NCI-H1092 treated with DMSO at 0.1 percent for 48 hours (cell line): ENCODE measurements around the gene IPO5.

ENCODE experiments used
- DNase-seq: peaks from one replicate; lab custom pipeline; 2025; lab: John Stamatoyannopoulos, UW

Gene IPO5

DNA sequence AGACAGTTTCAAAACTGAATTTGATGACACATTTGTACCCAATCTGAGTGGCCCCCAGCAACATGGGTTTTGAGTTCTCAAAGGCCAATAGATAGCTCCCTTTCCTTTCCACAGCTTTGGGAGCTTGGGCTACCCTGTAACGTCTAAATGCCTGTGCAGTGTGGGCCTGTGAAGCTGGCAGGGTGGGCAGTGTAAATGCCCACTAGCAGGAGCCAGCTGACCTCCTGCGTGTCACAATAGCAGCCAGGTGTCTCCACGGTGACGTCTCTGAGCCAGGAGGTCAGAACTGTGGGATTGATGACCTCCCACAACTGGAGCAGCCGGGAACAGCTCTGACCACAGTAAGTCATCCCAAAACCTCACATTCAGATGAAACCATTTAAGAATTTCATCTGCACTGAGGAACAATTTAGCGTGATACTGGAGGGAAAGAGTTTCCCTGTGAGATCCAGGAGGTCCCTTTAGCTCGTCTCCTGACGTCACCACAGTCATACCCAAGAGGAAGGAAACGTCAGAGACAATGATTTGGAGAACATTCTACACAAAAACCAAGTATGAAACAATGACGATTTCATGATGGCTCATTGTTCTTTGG, at the start of gene IPO5:
Gene IPO5 (plus strand): TSS at position 300 of the 595 bp plus-strand sequence. CDS start 23,022 bp downstream, outside the sequence.
- no peak for DNase-seq

DNA sequence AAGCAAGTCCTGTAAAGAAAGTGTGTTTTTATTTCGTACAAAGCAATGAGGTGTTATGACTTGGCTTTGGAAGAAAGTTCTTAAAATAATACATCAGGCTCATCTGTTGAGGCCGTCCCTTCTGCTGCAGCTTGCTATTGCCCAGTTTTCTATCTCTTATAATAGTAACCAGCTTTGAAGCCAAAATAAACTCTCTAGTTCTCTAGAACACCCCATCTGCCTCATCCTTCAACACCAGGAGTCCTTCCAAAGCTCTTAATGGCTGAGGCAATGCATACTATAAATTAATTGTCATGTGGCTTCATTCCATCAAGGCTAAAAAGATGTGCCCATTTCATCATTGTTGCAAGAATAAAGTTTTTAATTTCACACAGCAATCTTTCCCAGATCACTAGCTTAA, 49.4 kb upstream of the IPO5 start:
- no peak for DNase-seq

DNA sequence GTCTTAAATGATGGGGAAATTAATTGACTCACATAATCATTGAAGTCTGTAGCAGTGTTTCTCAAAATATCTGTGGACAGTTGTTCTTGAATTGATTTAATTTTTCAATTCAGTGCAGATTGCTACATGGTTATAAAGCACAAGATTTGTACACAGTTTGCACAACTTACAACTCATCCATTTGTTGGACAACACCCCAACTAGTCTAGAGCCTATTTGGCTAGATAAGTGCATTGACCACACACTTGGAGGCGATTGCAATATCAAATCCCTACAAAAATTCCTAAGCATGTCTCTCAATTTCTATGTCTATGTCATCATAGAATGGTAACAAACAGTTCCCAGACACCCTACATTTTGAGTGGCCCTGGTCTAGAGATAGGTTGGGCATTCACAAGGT, 48.0 kb upstream of the IPO5 start:
- no peak for DNase-seq

DNA sequence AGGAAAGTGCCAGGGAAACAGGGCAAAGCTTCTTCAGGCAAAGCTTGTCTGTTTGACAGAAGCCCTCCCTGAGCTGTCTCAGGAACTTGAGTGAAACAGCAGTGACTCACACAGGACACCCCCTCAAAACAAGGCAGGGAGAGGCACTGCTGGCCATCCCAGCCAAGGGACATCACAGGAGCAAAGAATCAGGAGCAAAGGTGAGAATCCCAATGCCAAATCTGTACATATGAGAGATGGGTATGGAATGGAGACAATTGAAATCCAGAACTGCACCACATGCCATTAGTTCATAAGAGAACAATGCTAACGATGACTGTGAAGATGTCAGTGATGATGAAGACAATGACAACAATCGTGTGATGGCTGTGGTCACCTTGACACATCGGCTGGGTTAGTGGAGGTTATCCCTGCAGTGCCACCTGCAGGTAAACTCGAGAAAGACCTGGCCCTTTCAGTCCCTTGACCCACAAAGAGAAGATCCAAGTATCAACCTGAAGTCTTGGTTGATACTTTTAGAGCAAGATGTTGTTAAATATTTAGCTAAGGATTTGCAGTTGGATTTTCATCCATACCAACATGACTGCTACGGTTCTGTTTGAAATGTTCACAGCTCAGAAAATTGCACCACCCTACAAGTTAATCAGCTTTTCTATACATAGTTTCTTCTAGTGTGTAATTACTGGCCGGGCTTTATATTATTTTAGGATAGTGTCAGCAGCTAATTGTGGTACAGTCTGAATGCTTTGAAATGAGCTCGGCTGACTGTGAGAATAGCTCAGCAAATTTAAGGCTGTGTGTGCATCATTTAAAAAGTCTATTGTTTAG, 42.0 kb upstream of the IPO5 start:
- DNase-seq: no peak

DNA sequence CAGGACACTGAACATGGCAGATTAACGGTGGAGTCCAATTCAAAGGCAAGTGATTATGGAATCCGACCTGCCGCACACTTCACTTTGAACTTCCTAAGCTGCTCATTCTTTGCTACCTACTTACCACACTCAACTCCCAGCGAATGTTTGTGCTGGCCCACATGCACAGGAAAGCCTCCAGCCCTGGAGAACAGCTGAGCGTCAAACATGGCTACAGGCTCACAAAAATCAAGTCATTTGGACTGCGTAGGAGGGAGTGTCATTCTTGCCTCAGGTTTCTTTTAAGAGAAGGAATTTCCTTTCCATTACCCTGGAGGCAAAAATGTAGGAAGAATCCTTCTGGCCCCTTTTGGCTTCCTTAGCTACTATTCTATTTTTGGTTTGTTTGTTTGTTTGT, 41.3 kb upstream of the IPO5 start:
- no peak for DNase-seq

DNA sequence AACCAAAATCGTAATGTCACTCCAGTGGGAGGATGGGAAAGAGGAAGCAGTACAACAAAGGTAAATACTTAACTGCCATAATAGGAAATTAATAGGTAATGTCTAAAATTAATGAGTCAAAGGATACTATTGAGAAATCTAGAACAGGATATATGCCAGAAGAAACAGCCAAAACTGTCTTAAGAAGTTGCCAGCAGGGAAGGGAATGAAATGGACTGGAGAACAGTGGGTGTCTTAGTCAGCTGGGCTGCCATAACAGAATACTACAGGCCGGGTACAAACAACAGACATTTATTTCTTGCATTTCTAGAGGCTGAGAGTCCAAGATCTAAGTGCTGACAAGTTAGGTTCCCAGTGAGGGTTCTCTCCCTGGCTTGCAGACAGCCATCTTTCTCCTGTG, 40.3 kb upstream of the IPO5 start:
- DNase-seq: no peak

- DNase-seq: no peak
Observed at GRCh38 chr13:97914540-97914939, 38.9 kb upstream of the IPO5 start.

GRCh38 chr13:97921176-97921816, 32.2 kb upstream of the IPO5 start:
- no peak for DNase-seq

GRCh38 chr13:97928301-97928700, 25.2 kb upstream of the IPO5 start:
- DNase-seq: no peak

DNA sequence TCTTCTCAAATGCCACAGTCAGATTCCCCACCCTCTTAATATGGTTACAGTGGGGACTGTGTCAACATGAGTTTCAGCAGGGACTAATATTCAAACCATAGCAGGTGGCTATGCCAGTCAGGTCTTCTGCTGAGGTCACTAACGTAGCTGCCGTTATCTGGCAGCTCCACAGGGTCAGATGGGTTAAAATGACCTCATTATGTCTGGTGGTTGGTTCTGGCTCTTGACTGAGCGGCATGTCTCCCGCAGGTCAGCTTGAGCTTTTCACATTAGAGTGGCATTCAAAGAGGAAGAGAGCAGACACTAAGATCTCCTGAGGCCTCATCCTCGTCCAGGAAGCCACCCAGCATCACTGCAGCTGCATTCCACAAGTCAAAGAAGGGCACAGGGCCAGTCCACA, 21.4 kb upstream of the IPO5 start:
- DNase-seq: no peak

DNA sequence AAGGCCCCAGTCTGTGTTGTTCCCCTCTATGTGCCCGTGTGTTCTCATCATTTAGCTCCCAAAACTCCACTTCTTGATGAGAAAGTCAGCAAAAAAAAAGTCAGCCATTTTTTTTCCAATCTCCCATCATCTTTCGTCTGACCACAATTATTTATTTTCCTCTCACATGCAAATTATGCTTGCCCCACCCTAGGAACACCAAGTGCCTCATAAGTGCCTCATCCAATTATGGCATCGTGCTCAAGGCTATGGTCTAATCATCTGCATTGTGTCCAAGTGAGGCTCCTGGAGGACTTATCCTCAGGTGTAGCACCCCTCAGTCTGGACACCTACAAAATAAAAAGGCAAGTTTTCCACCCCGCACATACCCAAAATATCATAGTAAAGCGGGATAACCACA, 20.8 kb upstream of the IPO5 start:
- no peak for DNase-seq

DNA sequence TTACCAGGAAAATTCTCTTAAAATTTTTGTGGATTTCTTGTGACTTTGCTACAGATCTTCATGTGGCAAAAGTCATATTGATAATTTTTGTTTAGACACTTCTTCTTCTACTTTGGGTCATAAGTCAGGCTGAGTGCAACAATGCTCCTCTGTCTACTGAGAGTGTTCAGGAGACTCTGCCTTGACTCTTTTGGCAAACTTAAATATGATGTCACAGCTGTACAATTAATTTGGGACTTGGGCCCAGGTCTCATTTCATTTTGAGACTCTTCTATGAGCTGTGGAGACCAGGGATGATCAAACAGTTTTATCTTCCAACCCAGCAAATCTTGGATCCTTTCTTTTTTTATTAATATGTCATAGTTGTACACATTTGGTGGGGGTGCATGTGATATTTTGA, 19.7 kb upstream of the IPO5 start:
- no peak for DNase-seq

- DNase-seq: no peak
Observed at GRCh38 chr13:97934590-97934989, 18.9 kb upstream of the IPO5 start.

DNA sequence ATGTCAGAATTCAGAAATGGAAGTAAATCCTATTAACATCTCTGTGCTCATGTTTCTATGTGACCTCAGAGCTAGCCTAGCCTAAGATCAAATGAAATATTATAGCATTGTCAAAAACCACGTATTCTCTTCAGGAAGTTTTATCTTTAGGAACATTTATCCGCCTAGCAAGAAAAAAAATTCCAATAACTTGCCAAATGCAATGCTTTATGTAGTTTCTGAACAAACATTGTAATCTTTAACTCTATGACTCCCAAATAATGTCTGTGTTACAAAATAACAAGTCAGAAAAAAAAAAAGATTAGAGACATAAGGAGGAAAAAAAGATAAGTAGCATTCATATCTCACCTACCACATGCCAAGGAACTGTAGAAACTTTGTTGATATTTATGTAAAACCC, 18.4 kb upstream of the IPO5 start:
- no peak for DNase-seq

GRCh38 chr13:97936036-97936435, 17.4 kb upstream of the IPO5 start:
- no peak for DNase-seq

- no peak for DNase-seq
Observed at GRCh38 chr13:97938706-97939475, 14.6 kb upstream of the IPO5 start.

DNA sequence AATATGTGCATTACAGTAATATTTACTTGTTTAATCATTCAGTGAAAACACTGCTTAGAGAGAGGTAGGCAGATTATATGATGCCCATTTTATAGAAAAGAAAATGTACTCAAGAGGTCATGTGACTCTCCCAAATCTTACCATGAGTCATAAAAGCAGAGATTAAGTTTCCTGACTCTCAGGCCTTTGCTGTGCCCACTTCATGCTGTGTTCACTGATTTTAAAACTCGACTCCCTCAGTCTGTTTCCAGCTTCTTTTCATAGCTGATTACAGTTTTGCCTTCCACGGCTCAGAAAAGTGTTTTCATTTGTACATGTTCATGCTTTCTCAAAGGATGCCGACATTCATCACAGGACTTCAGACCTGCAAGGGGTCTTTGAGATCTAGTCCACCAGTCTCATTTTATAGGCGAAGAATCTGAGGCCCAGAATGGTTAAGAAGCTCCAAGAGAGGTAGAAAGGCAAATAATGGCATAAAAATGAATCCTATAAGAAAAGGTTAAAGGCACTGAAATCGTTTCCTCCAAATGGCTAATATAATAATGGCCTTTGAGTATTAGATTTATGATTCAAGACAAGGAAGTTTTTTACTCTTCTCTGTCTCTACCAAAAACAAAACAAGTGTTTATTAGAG, 9.0 kb upstream of the IPO5 start:
- DNase-seq: no peak

DNA sequence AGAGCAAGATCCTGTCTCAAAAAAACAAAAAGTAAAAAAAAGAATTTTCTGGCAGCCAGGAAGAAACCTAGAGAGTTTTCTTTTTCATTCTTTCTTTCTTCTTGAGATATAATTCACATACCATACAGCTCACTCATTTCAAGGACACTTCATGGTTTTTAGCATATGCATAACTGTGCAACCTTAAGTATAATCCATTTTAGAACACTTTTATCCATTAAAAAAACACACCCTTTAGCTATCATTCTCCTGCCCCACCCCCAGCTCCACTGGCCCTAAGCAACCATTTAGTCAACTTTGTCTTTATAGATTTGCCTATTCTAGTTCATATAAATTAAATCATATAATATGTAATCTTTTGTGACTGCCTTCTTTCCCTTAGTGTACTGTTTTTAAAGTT, 8.1 kb upstream of the IPO5 start:
- no peak for DNase-seq

GRCh38 chr13:97945792-97946419, 7.6 kb upstream of the IPO5 start:
- DNase-seq: no peak

GRCh38 chr13:97946951-97947588, 6.4 kb upstream of the IPO5 start:
- no peak for DNase-seq

GRCh38 chr13:97948041-97948440, 5.4 kb upstream of the IPO5 start:
- DNase-seq: no peak
